HL-60 (cell line): ENCODE results near the gene DNAJB8.

Experiments used
- CTCF ChIP-seq: IDR thresholded peaks from one replicate; pipeline ENCODE4 v1.5.1; 2011; ENCODE audit warnings: low read length, control low read depth, inconsistent platforms; ENCODE audit not compliant: insufficient read depth
- POLR2AphosphoS5 ChIP-seq: IDR thresholded peaks from 2 replicates; pipeline ENCODE4 v1.6.1; 2012; ENCODE audit warnings: low read depth
- REST ChIP-seq: IDR thresholded peaks from 2 replicates; pipeline ENCODE4 v1.6.1; 2012; ENCODE audit warnings: low read depth; ENCODE audit not compliant: insufficient replicate concordance

- TF ChIP-seq POLR2AphosphoS5 (no peak), CTCF (no peak), REST (no peak)
These were observed 22.9 kb upstream of the DNAJB8 start for GRCh38 chr3:128489674-128489926.
